Measurements from ENCODE around the gene PPP4R1.

- TF ChIP-seq CTCF (IDR thresholded peaks at IDR 0.05) (no peak), POLR2AphosphoS5 (IDR thresholded peaks at IDR 0.05) (no peak), EP300 (IDR thresholded peaks at IDR 0.05) (no peak), POLR2A (IDR thresholded peaks at IDR 0.05) (no peak)
Observed at GRCh38 chr18:9642799-9643462, 28.6 kb upstream of the PPP4R1 start.
